H9 (cell line): Measurements from ENCODE around the gene KIF19. TPM values are rescaled to one million over a fixed set of nuclear protein-coding genes. Genes with fewer than 3 reads are reported as not detected.

Experiments used
- DNase-seq: peaks from one replicate; pipeline ENCODE4 v3.0.0-alpha.2; 2017
- H2AFZ ChIP-seq: one replicate; pipeline ENCODE4 v1.6.1; 2013; ENCODE audit warnings: mild to moderate bottlenecking, low read length, control low read depth, moderate library complexity
- H2AK5ac ChIP-seq: 2 replicates; pipeline ENCODE4 v1.6.1; 2013; ENCODE audit warnings: low read length, control low read depth, mixed read lengths; ENCODE audit not compliant: insufficient read length
- H2BK120ac ChIP-seq: one replicate; pipeline ENCODE4 v1.6.1; 2013; ENCODE audit warnings: low read depth, mild to moderate bottlenecking, low read length, control low read depth, inconsistent platforms; ENCODE audit not compliant: poor library complexity, severe bottlenecking
- H2BK12ac ChIP-seq: 2 replicates; pipeline ENCODE4 v1.6.1; 2013; ENCODE audit warnings: low read length, control low read depth, mixed read lengths, low read depth; ENCODE audit not compliant: insufficient read length
- H2BK15ac ChIP-seq: 2 replicates; pipeline ENCODE4 v1.6.1; 2013; ENCODE audit warnings: low read depth, low read length, control low read depth
- H2BK20ac ChIP-seq: one replicate; pipeline ENCODE4 v1.6.1; 2013; ENCODE audit warnings: low read depth, mild to moderate bottlenecking, low read length, control low read depth, inconsistent platforms; ENCODE audit not compliant: poor library complexity, severe bottlenecking
- H2BK5ac ChIP-seq: 2 replicates; pipeline ENCODE4 v1.6.1; 2013; ENCODE audit warnings: low read length, control low read depth, mixed read lengths; ENCODE audit not compliant: insufficient read length
- H3K14ac ChIP-seq: 2 replicates; pipeline ENCODE4 v1.6.1; 2013; ENCODE audit warnings: low read length, control low read depth; ENCODE audit not compliant: insufficient read depth
- H3K18ac ChIP-seq: 2 replicates; pipeline ENCODE4 v1.6.1; 2013; ENCODE audit warnings: low read depth, mild to moderate bottlenecking, mixed read lengths, low read length, control low read depth; ENCODE audit not compliant: insufficient read length
- H3K23ac ChIP-seq: 2 replicates; pipeline ENCODE4 v1.6.1; 2013; ENCODE audit warnings: low read length, control low read depth, mixed read lengths, low read depth; ENCODE audit not compliant: insufficient read length
- H3K23me2 ChIP-seq: 2 replicates; pipeline ENCODE4 v1.6.1; 2013; ENCODE audit warnings: low read depth, mild to moderate bottlenecking, mixed read lengths, low read length, control low read depth; ENCODE audit not compliant: insufficient read length, poor library complexity, severe bottlenecking
- H3K27ac ChIP-seq: 2 replicates; pipeline ENCODE4 v1.5.1; 2013; ENCODE audit warnings: low read length, control low read depth, mixed read lengths, low read depth; ENCODE audit not compliant: insufficient read length
- H3K27me3 ChIP-seq: 2 replicates; pipeline ENCODE4 v1.6.1; 2013; ENCODE audit warnings: low read length, control low read depth, inconsistent platforms; ENCODE audit not compliant: insufficient read depth
- H3K4ac ChIP-seq: 2 replicates; pipeline ENCODE4 v1.6.1; 2013; ENCODE audit warnings: low read depth, mild to moderate bottlenecking, control low read depth, inconsistent platforms, low read length, moderate library complexity
- H3K4me1 ChIP-seq: 2 replicates; pipeline ENCODE4 v1.6.1; 2013; ENCODE audit warnings: low read length, control low read depth, inconsistent platforms; ENCODE audit not compliant: insufficient read depth
- H3K4me2 ChIP-seq: 2 replicates; pipeline ENCODE4 v1.6.1; 2013; ENCODE audit warnings: low read length, control low read depth, mixed read lengths; ENCODE audit not compliant: insufficient read length, insufficient read depth
- H3K56ac ChIP-seq: 2 replicates; pipeline ENCODE4 v1.6.1; 2013; ENCODE audit warnings: low read depth, mild to moderate bottlenecking, mixed read lengths, low read length, control low read depth; ENCODE audit not compliant: insufficient read length
- H3K79me1 ChIP-seq: 2 replicates; pipeline ENCODE4 v1.6.1; 2013; ENCODE audit warnings: low read depth, mild to moderate bottlenecking, moderate library complexity, low read length, control low read depth, inconsistent platforms; ENCODE audit not compliant: insufficient read depth, poor library complexity, severe bottlenecking
- H3K79me2 ChIP-seq: 2 replicates; pipeline ENCODE4 v1.6.1; 2013; ENCODE audit warnings: low read length, control low read depth, inconsistent platforms; ENCODE audit not compliant: insufficient read depth
- H3K9ac ChIP-seq: 2 replicates; pipeline ENCODE4 v1.6.1; 2013; ENCODE audit warnings: low read length, control low read depth, mixed read lengths; ENCODE audit not compliant: insufficient read length; ENCODE audit errors: extremely low read depth
- H3K9me3 ChIP-seq: one replicate; pipeline ENCODE4 v1.6.1; 2013; ENCODE audit warnings: low read depth, low read length, inconsistent platforms; ENCODE audit not compliant: control insufficient read depth
- H3T11ph ChIP-seq: one replicate; pipeline ENCODE4 v1.6.1; 2013; ENCODE audit warnings: mild to moderate bottlenecking, low read length, control low read depth, inconsistent platforms
- H4K20me1 ChIP-seq: one replicate; pipeline ENCODE4 v1.6.1; 2013; ENCODE audit not compliant: control insufficient read depth, insufficient read length, insufficient read depth
- H4K5ac ChIP-seq: 2 replicates; pipeline ENCODE4 v1.6.1; 2013; ENCODE audit warnings: low read depth, mild to moderate bottlenecking, mixed read lengths, low read length, control low read depth; ENCODE audit not compliant: insufficient read length
- H4K8ac ChIP-seq: replicated peaks from 2 replicates; pipeline ENCODE4 v1.6.1; 2013; ENCODE audit warnings: low read length, control low read depth, mixed read lengths, low read depth; ENCODE audit not compliant: insufficient read length
- H4K91ac ChIP-seq: 2 replicates; pipeline ENCODE4 v1.6.1; 2013; ENCODE audit warnings: low read depth, mild to moderate bottlenecking, moderate library complexity, mixed read lengths, low read length, control low read depth; ENCODE audit not compliant: insufficient read length
- H3K27ac Mint-ChIP-seq, 3 experiments: 2 replicates in 2 of 3; 3 replicates in 1 of 3; pipeline ENCODE4 v1.8.0; 2020 to 2021; ENCODE audit warnings: mixed read lengths in 3 of 3, mild to moderate bottlenecking in 1 of 3, moderate library complexity in 1 of 3
- H3K27me3 Mint-ChIP-seq: 2 replicates; pipeline ENCODE4 v1.8.0; 2021; ENCODE audit warnings: low read depth, mild to moderate bottlenecking, moderate library complexity, mixed read lengths
- H3K36me3 Mint-ChIP-seq, 3 experiments: 2 replicates in 2 of 3; 3 replicates in 1 of 3; pipeline ENCODE4 v1.8.0; 2020 to 2021; ENCODE audit warnings: low read depth in 3 of 3, mixed read lengths in 3 of 3; ENCODE audit not compliant: insufficient read depth in 1 of 3
- H3K4me1 Mint-ChIP-seq, 2 experiments: 2 replicates each; pipeline ENCODE4 v1.8.0; 2020; ENCODE audit warnings: mixed read lengths in 2 of 2
- H3K4me3 Mint-ChIP-seq, 2 experiments: 2 replicates in 1 of 2; 3 replicates in 1 of 2; pipeline ENCODE4 v1.8.0; 2020 to 2021; ENCODE audit warnings: mild to moderate bottlenecking in 2 of 2, mixed read lengths in 2 of 2, moderate library complexity in 1 of 2
- H3K9me3 Mint-ChIP-seq, 2 experiments: 2 replicates in 1 of 2; 3 replicates in 1 of 2; pipeline ENCODE4 v1.8.0; 2020; ENCODE audit warnings: mild to moderate bottlenecking in 2 of 2, mixed read lengths in 2 of 2, moderate library complexity in 1 of 2
- WGBS: extraction: QIAGEN DNeasy Blood & Tissue Kit; methylation state at CpG from one replicate; pipeline ENCODE4 v1.1.7; 2013; ENCODE audit warnings: missing lambda C conversion rate, low lambda C conversion rate, mixed read lengths; ENCODE audit not compliant: insufficient read length; ENCODE audit errors: extremely low coverage; 5-methylcytosine and 5-hydroxymethylcytosine counted together
- total RNA-seq: library from RNA; stranded (reverse); gene quantifications from 2 replicates; pipeline ENCODE4 v1.2.1, GENCODE V29; 2021
- TF ChIP-seq, protein P1 (sequence below): fragments of 200-600 bp; sonication (generic); conservative IDR thresholded peaks from 3 replicates; pipeline ENCODE4 v1.8.0; 2021; ENCODE audit warnings: antibody characterized with exemption, mild to moderate bottlenecking

Gene KIF19
- total RNA-seq, 1 experiment from 2014 or later: 0.13 TPM

DNA sequence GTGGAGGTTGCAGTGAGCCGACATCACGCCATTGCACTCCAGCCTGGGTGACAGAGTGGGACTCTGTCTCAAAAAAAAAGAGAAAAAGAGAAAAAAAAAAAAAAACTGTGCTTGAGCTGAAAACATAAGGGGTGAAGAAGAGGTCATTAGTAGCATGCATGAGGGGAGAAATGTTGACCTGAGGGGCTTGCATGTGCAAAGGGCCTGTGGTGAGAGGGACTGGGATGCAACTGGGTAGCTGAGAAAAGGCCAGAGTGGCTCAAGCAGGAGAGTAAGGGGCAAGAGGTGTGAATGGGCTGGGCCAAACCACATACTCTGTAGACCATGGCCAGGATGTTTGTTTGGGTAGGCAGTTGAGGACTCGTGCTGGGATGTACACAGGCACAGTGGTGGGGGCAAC is 3.4 kb downstream of the KIF19 start:
- Histone ChIP-seq H3K23ac (no peak overlapping the region), H3K9ac (no peak overlapping the region), H3K9me3 (no peaks in the 10 kb centered on the region), H4K20me1 (no peaks in the 10 kb centered on the region), H3K18ac (no peak overlapping the region), H2BK15ac (no peak overlapping the region), H4K91ac (no peak overlapping the region), H3K4me2 (no peak overlapping the region), H2BK5ac (no peak overlapping the region), H3K27ac (no peak overlapping the region), H3K14ac (no peak overlapping the region), H2BK12ac (no peak overlapping the region), H3K4me1 (no peaks in the 10 kb centered on the region), H2BK20ac (no peak overlapping the region), H2AFZ (no peak overlapping the region), H3K79me2 (no peaks in the 10 kb centered on the region), H3T11ph (no peak overlapping the region), H4K8ac (no peak overlapping the region), H3K27me3 (no peaks in the 10 kb centered on the region; the same call in 1 of the 2 replicates), H4K5ac (no peak overlapping the region), H3K56ac (no peak overlapping the region), H2AK5ac (no peak overlapping the region), H3K4ac (no peak overlapping the region), H2BK120ac (no peak overlapping the region), H3K79me1 (no peaks in the 10 kb centered on the region), H3K23me2 (peaks cover 6% of the 10 kb centered on the region)
- Mint-ChIP-seq H3K27ac (no peak overlapping the region), H3K36me3 (no peaks in the 10 kb centered on the region; a peak in 1 of 7 replicates), H3K4me1 (peaks cover 35 to 52% of the 10 kb centered on the region in 2 experiments), H3K9me3 (no peaks in the 10 kb centered on the region), H3K4me3 (no peak overlapping the region; a peak in 1 of 5 replicates), H3K27me3 (peaks cover 63% of the 10 kb centered on the region)
- TF ChIP-seq, protein P1, sequence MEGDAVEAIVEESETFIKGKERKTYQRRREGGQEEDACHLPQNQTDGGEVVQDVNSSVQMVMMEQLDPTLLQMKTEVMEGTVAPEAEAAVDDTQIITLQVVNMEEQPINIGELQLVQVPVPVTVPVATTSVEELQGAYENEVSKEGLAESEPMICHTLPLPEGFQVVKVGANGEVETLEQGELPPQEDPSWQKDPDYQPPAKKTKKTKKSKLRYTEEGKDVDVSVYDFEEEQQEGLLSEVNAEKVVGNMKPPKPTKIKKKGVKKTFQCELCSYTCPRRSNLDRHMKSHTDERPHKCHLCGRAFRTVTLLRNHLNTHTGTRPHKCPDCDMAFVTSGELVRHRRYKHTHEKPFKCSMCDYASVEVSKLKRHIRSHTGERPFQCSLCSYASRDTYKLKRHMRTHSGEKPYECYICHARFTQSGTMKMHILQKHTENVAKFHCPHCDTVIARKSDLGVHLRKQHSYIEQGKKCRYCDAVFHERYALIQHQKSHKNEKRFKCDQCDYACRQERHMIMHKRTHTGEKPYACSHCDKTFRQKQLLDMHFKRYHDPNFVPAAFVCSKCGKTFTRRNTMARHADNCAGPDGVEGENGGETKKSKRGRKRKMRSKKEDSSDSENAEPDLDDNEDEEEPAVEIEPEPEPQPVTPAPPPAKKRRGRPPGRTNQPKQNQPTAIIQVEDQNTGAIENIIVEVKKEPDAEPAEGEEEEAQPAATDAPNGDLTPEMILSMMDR: no peak
- DNase-seq: no peak
- WGBS: no CpG with 5 or more reads among the region's 3 CpGs
